K562 treated with DMSO at 1 percent for 4 hours (cell line): ENCODE data around the gene ZNF638. TPM values are rescaled to one million over a fixed set of nuclear protein-coding genes. Genes with fewer than 3 reads are reported as not detected.

ENCODE experiments used
- total RNA-seq: library from RNA; unstranded; fragments of 300-600 nt; gene quantifications from 2 replicates; pipeline ENCODE4 v1.2.3, GENCODE V29; 2022; ENCODE audit not compliant: insufficient read depth

The ZNF638 gene, protein sequence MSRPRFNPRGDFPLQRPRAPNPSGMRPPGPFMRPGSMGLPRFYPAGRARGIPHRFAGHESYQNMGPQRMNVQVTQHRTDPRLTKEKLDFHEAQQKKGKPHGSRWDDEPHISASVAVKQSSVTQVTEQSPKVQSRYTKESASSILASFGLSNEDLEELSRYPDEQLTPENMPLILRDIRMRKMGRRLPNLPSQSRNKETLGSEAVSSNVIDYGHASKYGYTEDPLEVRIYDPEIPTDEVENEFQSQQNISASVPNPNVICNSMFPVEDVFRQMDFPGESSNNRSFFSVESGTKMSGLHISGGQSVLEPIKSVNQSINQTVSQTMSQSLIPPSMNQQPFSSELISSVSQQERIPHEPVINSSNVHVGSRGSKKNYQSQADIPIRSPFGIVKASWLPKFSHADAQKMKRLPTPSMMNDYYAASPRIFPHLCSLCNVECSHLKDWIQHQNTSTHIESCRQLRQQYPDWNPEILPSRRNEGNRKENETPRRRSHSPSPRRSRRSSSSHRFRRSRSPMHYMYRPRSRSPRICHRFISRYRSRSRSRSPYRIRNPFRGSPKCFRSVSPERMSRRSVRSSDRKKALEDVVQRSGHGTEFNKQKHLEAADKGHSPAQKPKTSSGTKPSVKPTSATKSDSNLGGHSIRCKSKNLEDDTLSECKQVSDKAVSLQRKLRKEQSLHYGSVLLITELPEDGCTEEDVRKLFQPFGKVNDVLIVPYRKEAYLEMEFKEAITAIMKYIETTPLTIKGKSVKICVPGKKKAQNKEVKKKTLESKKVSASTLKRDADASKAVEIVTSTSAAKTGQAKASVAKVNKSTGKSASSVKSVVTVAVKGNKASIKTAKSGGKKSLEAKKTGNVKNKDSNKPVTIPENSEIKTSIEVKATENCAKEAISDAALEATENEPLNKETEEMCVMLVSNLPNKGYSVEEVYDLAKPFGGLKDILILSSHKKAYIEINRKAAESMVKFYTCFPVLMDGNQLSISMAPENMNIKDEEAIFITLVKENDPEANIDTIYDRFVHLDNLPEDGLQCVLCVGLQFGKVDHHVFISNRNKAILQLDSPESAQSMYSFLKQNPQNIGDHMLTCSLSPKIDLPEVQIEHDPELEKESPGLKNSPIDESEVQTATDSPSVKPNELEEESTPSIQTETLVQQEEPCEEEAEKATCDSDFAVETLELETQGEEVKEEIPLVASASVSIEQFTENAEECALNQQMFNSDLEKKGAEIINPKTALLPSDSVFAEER (N-terminal part only)
- 55.7 and 65.7 TPM in 2 replicates for total RNA-seq

DNA sequence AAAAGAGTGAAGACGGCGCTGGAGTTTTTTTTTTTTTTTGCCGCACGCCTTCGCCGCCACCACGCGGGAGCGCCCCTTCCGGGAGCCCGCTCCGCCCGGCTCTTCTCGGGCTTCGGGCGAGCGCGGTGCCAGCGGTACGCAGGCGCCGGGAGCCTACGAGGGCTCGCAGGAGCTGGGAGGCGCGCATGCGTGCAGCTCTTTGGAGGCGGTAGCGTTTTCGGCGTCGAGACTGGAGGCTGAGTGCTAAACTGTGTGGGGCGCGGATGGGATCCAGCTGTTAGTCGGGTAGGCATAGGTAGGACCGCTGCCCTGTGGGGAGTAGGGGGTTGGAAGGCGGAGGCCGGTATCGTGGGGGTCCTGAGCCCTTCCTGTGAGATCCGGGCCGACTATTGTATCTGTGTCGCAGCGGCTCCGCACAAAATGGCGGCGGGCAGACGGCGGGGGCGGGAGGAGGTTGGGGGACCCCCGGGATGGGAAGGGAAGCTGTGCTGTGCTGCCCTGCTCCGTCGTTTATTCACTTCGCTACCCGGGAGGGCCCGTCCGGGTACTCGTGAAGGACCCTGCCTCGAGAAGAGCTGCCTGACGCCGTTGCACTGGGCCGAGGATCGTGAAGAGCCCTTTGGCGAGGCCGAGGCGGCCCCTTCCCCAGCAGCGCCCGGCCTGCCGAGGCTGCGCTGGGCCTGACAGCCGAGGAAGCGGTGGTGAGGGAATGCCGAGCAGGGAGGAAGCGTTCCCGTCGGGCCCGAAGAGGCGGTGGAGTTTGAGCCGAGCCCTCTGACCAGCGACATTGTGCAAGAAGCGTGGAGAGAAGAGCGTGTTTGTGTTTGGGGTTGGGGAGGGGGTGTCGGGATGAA is at the start of gene ZNF638:
Gene ZNF638 (plus strand): TSS at position 202 of the 854 bp plus-strand sequence. CDS start 17,173 bp downstream, outside the sequence.

DNA sequence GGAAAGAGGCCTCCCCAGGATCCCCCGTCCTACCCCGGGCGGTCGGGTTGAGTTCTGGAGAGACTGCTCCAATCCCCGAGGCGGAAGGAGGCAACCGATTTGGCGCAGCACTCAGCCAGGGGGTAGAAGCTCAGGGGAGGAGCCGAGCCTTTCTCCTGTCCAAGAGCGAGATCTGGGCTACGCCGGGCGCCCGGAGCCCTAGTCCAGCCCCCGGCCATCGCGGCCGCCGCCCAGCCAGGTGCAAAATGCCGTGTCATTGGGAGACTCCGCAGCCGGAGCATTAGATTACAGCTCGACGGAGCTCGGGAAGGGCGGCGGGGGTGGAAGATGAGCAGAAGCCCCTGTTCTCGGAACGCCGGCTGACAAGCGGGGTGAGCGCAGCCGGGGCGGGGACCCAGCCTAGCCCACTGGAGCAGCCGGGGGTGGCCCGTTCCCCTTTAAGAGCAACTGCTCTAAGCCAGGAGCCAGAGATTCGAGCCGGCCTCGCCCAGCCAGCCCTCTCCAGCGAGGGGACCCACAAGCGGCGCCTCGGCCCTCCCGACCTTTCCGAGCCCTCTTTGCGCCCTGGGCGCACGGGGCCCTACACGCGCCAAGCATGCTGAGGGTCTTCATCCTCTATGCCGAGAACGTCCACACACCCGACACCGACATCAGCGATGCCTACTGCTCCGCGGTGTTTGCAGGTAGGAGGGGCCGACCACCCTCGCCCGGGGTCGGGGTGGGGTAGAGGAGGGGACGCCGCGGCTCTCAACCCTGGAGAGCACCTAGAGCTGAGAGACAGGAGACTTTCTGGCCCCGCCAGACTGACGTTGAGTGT is 122.0 kb downstream of the ZNF638 start, which contains the start of gene DYSF:
Gene DYSF (plus strand): TSS at position 158 of the 817 bp plus-strand sequence.

Other genes starting within 250 kb of the ZNF638 start
- gene MCEE, start 201.6 kb upstream of the ZNF638 start, total RNA-seq: 15.1 and 16.5 TPM in 2 replicates
- gene MPHOSPH10, start 201.1 kb upstream of the ZNF638 start, total RNA-seq: 16.9 and 20.2 TPM in 2 replicates
- gene PAIP2B, start 104.7 kb upstream of the ZNF638 start, total RNA-seq: 0.42 and 0.51 TPM in 2 replicates
- 0.90 and 0.95 TPM in 2 replicates for gene DYSF, start 121.8 kb downstream of the ZNF638 start, total RNA-seq